Heart left ventricle (tissue), 16 donors: ENCODE data around the gene KCNK15. TPM values are rescaled to one million over a fixed set of nuclear protein-coding genes. Genes with fewer than 3 reads are reported as not detected.
A peak's percentile ranks its signal among the peaks of the same experiment; 100 is the strongest.

ENCODE experiments used
- ATAC-seq, 4 donors: fragments of 200-7000 bp; cut with Tn5 transposase; one replicate each; pipeline ENCODE4 v1.9.1; 2020 to 2022; ENCODE audit warnings: moderate library complexity in 4 of 4, mild to moderate bottlenecking in 3 of 4, moderate number of reproducible peaks in 1 of 4
- DNase-seq, 5 donors: peaks; one replicate each; pipeline ENCODE4 v3.0.0-alpha.2; 2020
- H3K27ac ChIP-seq, 12 donors: fragments of 200-600 bp; sonication (generic) in 4 of 12; one replicate each; pipeline versions ENCODE4 v1.5.0 to v1.8.0; 2016 to 2022; ENCODE audit warnings: mild to moderate bottlenecking in 2 of 12
- H3K27me3 ChIP-seq, 9 donors: fragments of 200-600 bp; sonication (generic) in 2 of 9; one replicate each; pipeline versions ENCODE4 v1.5.1 to v1.8.0; 2016 to 2022; ENCODE audit warnings: mild to moderate bottlenecking in 3 of 9
- H3K36me3 ChIP-seq, 9 donors: fragments of 200-600 bp; sonication (generic) in 2 of 9; one replicate each; pipeline versions ENCODE4 v1.5.0 to v1.8.0; 2018 to 2022; ENCODE audit warnings: mild to moderate bottlenecking in 2 of 9
- H3K4me1 ChIP-seq, 12 donors: fragments of 200-600 bp; sonication (generic) in 4 of 12; one replicate each; pipeline versions ENCODE4 v1.5.0 to v1.8.0; 2016 to 2022; ENCODE audit warnings: mild to moderate bottlenecking in 3 of 12
- H3K4me3 ChIP-seq, 12 donors: fragments of 200-600 bp; sonication (generic) in 4 of 12; one replicate each; pipeline versions ENCODE4 v1.5.0 to v1.8.0; 2017 to 2022; ENCODE audit warnings: mild to moderate bottlenecking in 9 of 12, moderate library complexity in 4 of 12
- H3K9me3 ChIP-seq, 12 donors: fragments of 200-600 bp; sonication (generic) in 4 of 12; one replicate each; pipeline versions ENCODE4 v1.5.0 to v1.8.0; 2016 to 2022; ENCODE audit warnings: mild to moderate bottlenecking in 1 of 12
- CTCF ChIP-seq, 12 donors: fragments of 200-600 bp; sonication (generic) in 4 of 12; IDR thresholded peaks; one replicate each; pipeline versions ENCODE4 v1.5.0 to v1.8.0; 2018 to 2022; ENCODE audit warnings: antibody characterized with exemption in 12 of 12, mild to moderate bottlenecking in 5 of 12
- POLR2A ChIP-seq, 2 donors: fragments of 450-650 bp; IDR thresholded peaks; one replicate each; pipeline ENCODE4 v1.6.1; 2017; ENCODE audit warnings: antibody characterized with exemption in 2 of 2, mild to moderate bottlenecking in 2 of 2, moderate library complexity in 2 of 2
- WGBS, 4 donors: extraction: QIAGEN DNeasy Blood & Tissue Kit in 2 of 4; methylation state at CpG; one replicate each; pipeline versions ENCODE4 v1.1.5 to v1.1.7; 2013 to 2018; 5-methylcytosine and 5-hydroxymethylcytosine counted together
- intact Hi-C, 10 donors: fragments of 100-400 bp; cut with DNase I; formaldehyde crosslinking; loops; one replicate each; pipeline versions ENCODE4 v1.11.1 to v1.14.2; 2022
- polyA plus RNA-seq, 2 donors: library from polyadenylated mRNA; stranded (reverse); fragments of 200-250 nt; gene quantifications; one replicate each; pipeline ENCODE4 v1.2.3, GENCODE V29; 2013
- total RNA-seq, 9 donors: library from RNA; depleted of rRNA in 2 of 9; stranded (reverse); fragments of >200 nt in 2 of 9; fragmentation: NEBNext Ultra II Directional in 3 of 9; extraction: Animal tissue kit (Norgen Biotek cat#: 25700) in 3 of 9; gene quantifications; one replicate each; pipeline versions ENCODE4 v1.1.0 to v1.2.4, GENCODE V29; 2016 to 2023
- donor health status: ischemic (EF 13 %, LVEDD 7.1; RV severe dilation, severe dysfunction).
- donor health status: healthy with polysubstance abuse.
- donor health status: DM: no; HTN: yes; CAD: no.
- donor health status: DM: no; HTN: no; CAD: no.
- donor health status: ischemic (EF 25% LVEDD 6.9; RV normal size, moderate dysfunction).
- donor health status: ischemic (EF 25% LVEDD 5.7; RV mildly dilated, moderate dysfunction).
- donor health status: healthy.
- donor health status: DM: yes; HTN: yes; CAD: no.
- donor health status: ischemic (EF 35%, LVEDD 5.7; RV mildly dilated, moderate dysfunction).
- donor health status: nonischemic (EF 11% LVEDD 7.7; RV severe dilation, severe dysfunction).
- donor health status: DM: yes; HTN: yes; CAD: no.
- donor health status: PGD.
- donor health status: ischemic (EF 29% LVEDD 5.4; RV normal size, mild dysfunction).
- donor health status: nonischemic (EF 23%, LVEDD 6.1; RV moderate dilation, normal function).

The KCNK15 gene
- total and polyA plus RNA-seq, 11 donors: 0.12 to 2.2 (median 0.33) TPM

- peaks cover 0 to 38% (median 15%) of the 10 kb centered on the region in 12 donors for H3K4me1 ChIP-seq
These were observed 1.7 kb downstream of the KCNK15 start for GRCh38 chr20:44747166-44748004.

GRCh38 chr20:44748005-44748370, 2.3 kb downstream of the KCNK15 start:
- TF ChIP-seq CTCF (IDR thresholded peaks at IDR 0.05) (no peak), POLR2A (IDR thresholded peaks at IDR 0.05) (no peak)

More at GRCh38 chr20:44747166-44748004, 1.7 kb downstream of the KCNK15 start:
- intact Hi-C loops: loop anchor here in 9 of 10 donors (1.0 to 5.0 kb wide), 4 partner anchors 65 to 120 kb away; partner anchors contain the start of gene RIMS4 (in 1 of the 9)
- Histone ChIP-seq H3K9me3 (no peaks in the 10 kb centered on the region), H3K27ac (no peak overlapping the region), H3K4me3 (no peak overlapping the region), H3K27me3 (peaks cover 0 to 46% (median 7%) of the 10 kb centered on the region in 9 donors), H3K36me3 (no peaks in the 10 kb centered on the region)
- ATAC-seq: peak in 3 of 4 donors; percentile 32 to 63 (median 54)
- DNase-seq: peak in 4 of 5 donors; percentile 66 to 78 (median 70)
- 13 to 18% (median 14%) methylated on average over 5 of the region's 5 CpGs for WGBS, 4 donors
- peak; percentile 53 to 79 (median 70) for TF ChIP-seq CTCF (IDR thresholded peaks at IDR 0.05)
- no peak for TF ChIP-seq POLR2A (IDR thresholded peaks at IDR 0.05)

GRCh38 chr20:44750081-44750805, 4.6 kb downstream of the KCNK15 start:
- intact Hi-C loops: no loop called here
- ATAC-seq: peak in 1 of 4 donors; percentile 16
- no peak for DNase-seq
- Histone ChIP-seq H3K4me3 (no peak overlapping the region), H3K4me1 (peaks cover 0 to 30% (median 15%) of the 10 kb centered on the region in 12 donors), H3K27me3 (peaks cover 0 to 48% (median 7%) of the 10 kb centered on the region in 9 donors), H3K9me3 (no peaks in the 10 kb centered on the region), H3K36me3 (no peaks in the 10 kb centered on the region), H3K27ac (no peak overlapping the region)
- TF ChIP-seq CTCF (IDR thresholded peaks at IDR 0.05) (peak in 8 of 12 donors; percentile 21 to 58 (median 36)), POLR2A (IDR thresholded peaks at IDR 0.05) (no peak)
- WGBS, 4 donors: 33 to 57% (median 46%) methylated on average over 3 to 73 of the region's 73 CpGs

More at GRCh38 chr20:44748005-44748370, 2.3 kb downstream of the KCNK15 start:
- no peak overlapping the region for H3K27ac ChIP-seq
- H3K36me3 ChIP-seq: no peaks in the 10 kb centered on the region
- H3K9me3 ChIP-seq: no peaks in the 10 kb centered on the region
- no peak overlapping the region for H3K4me3 ChIP-seq
- peaks cover 0 to 48% (median 7%) of the 10 kb centered on the region in 9 donors for H3K27me3 ChIP-seq
- ATAC-seq (no peak), DNase-seq (no peak)
- H3K4me1 ChIP-seq: peaks cover 0 to 32% (median 15%) of the 10 kb centered on the region in 12 donors
- intact Hi-C loops: loop anchor here in 4 of 10 donors (2.0 to 5.0 kb wide), 2 partner anchors 64 to 119 kb away; partner anchors contain the start of gene RIMS4 (in 1 of the 4)
- WGBS, 4 donors: 79 to 86% (median 80%) methylated on average over 3 of the region's 3 CpGs
